ENCODE data around the gene CD3G. TPM values are rescaled to one million over a fixed set of nuclear protein-coding genes. Genes with fewer than 3 reads are reported as not detected.

Gene CD3G
- total RNA-seq, result under 1 TPM; 0.12 to 0.59 (median 0.37) TPM

DNA sequence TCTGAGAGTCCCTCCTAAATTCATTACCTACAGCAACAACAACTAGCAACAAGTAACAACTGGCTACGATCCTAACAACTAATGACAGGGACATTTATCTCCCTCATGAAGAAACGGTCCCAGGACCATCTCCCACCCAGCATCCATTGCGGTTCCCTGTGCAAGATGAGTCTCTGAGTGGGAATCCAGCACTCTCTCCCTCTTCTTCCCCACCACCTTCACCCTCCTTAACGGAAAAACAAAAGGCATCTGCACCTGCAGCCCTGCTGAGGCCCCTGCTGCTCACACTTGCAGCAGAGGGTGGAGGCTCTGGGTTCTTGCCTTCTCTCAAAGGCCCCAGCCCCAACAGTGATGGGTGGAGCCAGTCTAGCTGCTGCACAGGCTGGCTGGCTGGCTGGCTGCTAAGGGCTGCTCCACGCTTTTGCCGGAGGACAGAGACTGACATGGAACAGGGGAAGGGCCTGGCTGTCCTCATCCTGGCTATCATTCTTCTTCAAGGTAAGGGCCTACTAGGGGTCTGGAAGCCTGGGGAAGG is at the start of gene CD3G:
Gene CD3G, plus strand, starts transcription at position 364 of the 535 bp plus-strand sequence. Its CDS starts 80 bp downstream, at position 444.
- no peak within 1 kb of the TSS for H3K4me3 ChIP-seq (ENCODE audit: low read depth, poor library complexity, severe bottlenecking)
- intact Hi-C loops (cut with DNase I; ENCODE audit: low total_unique reads), result no loop called here
- DNase-seq (ENCODE audit: low spot score in 2 of 2), result no peak
- WGBS, 2 donors, result 69 to 78% methylated on average over 6 of the region's 6 CpGs
- no peak for TF ChIP-seq POLR2A (IDR thresholded peaks at IDR 0.05)
- TF ChIP-seq, protein P1, sequence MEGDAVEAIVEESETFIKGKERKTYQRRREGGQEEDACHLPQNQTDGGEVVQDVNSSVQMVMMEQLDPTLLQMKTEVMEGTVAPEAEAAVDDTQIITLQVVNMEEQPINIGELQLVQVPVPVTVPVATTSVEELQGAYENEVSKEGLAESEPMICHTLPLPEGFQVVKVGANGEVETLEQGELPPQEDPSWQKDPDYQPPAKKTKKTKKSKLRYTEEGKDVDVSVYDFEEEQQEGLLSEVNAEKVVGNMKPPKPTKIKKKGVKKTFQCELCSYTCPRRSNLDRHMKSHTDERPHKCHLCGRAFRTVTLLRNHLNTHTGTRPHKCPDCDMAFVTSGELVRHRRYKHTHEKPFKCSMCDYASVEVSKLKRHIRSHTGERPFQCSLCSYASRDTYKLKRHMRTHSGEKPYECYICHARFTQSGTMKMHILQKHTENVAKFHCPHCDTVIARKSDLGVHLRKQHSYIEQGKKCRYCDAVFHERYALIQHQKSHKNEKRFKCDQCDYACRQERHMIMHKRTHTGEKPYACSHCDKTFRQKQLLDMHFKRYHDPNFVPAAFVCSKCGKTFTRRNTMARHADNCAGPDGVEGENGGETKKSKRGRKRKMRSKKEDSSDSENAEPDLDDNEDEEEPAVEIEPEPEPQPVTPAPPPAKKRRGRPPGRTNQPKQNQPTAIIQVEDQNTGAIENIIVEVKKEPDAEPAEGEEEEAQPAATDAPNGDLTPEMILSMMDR (IDR thresholded peaks at IDR 0.05), result no peak

DNA sequence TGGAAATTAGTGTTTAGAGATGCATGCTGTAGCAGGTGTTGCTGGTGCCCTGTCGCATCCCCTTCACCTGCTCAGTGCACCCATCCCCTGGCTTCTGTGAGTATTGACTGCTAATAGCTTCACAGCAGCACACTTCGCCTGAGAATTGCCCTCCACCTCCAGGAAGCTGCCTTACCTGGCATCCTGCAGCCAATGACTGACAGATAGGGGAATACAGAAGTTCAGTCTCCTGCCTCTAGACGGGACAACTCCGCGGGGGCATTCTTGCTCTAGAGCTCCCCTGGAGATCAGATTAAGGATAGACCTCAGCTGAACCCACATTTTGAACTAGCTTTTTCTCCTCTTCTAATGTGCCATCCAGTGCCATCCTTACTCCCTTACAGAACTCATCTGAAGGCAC is 48.9 kb upstream of the CD3G start:
- WGBS, 2 donors, result 73 to 88% methylated on average over 5 of the region's 5 CpGs

DNA sequence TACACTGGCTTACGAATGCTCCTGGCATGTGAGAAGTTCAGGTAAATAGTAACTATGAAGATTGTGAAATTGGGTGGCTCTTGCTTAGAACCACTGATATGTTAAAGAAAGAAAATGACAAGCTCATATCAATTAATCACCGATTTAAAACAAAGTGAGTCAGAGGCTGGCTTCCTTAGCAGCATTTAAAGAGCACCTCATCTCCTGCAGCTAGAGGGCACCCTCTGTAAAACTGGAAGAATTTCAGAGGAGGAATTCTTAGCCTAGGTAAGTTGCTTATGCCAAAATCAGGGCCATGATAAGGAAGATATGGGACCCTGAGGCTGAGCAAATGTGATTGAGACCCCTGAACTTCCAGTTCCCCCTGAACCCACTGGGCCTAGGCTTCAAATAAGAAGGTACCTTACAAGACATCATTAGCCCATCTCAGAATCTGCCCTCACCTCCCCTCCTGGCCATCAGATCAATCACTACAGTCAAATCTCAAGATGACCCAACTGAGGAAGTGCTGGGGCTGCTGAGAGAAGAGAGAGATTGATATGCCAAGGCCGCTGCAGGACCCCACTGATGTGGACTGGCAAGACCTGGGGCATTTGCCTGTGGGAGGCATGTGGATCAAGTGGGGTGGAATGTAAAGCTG is 48.2 kb upstream of the CD3G start:
- 53 to 65% methylated on average over 3 of the region's 3 CpGs for WGBS, 2 donors
- no peak for DNase-seq (ENCODE audit: low spot score in 2 of 2)
- H3K4me3 ChIP-seq (ENCODE audit: low read depth, poor library complexity, severe bottlenecking), result no peak overlapping the region
- intact Hi-C loops (cut with DNase I; ENCODE audit: low total_unique reads), result loop anchor here (5.0 to 10.0 kb wide), 2 partner anchors 101 to 191 kb away; no protein-coding TSS in a partner anchor
- no peak for TF ChIP-seq POLR2A (IDR thresholded peaks at IDR 0.05)
- TF ChIP-seq, protein P1 (IDR thresholded peaks at IDR 0.05), result no peak

More for the DNA sequence above, 48.9 kb upstream of the CD3G start:
- intact Hi-C loops (cut with DNase I; ENCODE audit: low total_unique reads), result loop anchor here (5.0 to 10.0 kb wide), 2 partner anchors 100 to 192 kb away; no protein-coding TSS in a partner anchor
- TF ChIP-seq, protein P1 (IDR thresholded peaks at IDR 0.05), result no peak
- TF ChIP-seq POLR2A (IDR thresholded peaks at IDR 0.05), result no peak
- no peak overlapping the region for H3K4me3 ChIP-seq (ENCODE audit: low read depth, poor library complexity, severe bottlenecking)
- DNase-seq (ENCODE audit: low spot score in 2 of 2), result no peak

DNA sequence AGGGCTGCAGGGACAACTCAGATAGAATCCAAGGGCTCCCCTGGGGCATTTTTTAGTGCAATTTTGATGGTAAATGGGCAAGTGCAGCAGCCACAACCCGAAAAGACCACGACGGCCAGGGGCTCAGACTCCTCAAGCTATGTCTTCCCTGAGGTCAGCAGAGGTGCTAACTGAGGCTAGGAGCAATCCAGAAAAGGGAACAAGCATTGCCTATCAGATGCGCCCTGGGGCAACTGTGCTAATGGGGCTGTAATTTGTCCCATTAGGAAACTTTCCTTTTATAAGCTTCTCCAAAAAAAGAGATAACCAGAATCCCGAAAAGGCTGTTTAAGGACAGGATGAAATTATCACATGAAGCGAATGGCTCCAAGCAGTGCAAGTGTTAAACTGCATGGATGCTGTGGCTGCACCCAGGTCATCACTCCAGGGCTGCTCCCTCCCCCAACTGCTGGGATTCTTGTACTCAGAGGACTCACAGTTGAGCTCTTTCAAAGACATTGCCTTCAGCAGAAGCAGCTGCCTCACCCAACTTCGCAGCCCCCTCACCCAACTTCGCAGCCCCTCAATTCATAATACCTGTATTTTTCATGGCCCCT is 42.4 kb upstream of the CD3G start:
- no peak for DNase-seq (ENCODE audit: low spot score in 2 of 2)
- WGBS, 2 donors, result 58% methylated on average over 8 of the region's 8 CpGs
- H3K4me3 ChIP-seq (ENCODE audit: low read depth, poor library complexity, severe bottlenecking), result no peak overlapping the region
- TF ChIP-seq POLR2A (IDR thresholded peaks at IDR 0.05), result no peak
- TF ChIP-seq, protein P1 (IDR thresholded peaks at IDR 0.05), result no peak
- intact Hi-C loops (cut with DNase I; ENCODE audit: low total_unique reads), result no loop called here

DNA sequence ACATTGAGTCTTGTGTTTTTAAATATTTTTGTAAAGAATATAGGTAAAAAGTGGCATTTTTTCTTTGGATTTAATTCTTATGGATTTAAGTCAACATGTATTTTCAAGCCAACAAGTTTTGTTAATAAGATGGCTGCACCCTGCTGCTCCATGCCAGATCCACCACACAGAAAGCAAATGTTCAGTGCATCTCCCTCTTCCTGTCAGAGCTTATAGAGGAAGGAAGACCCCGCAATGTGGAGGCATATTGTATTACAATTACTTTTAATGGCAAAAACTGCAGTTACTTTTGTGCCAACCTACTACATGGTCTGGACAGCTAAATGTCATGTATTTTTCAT is 39.9 kb upstream of the CD3G start:
- no peak overlapping the region for H3K4me3 ChIP-seq (ENCODE audit: low read depth, poor library complexity, severe bottlenecking)
- 75 to 84% methylated on average over 1 of the region's 1 CpG for WGBS, 2 donors
- DNase-seq (ENCODE audit: low spot score in 2 of 2), result no peak
- TF ChIP-seq, protein P1 (IDR thresholded peaks at IDR 0.05), result no peak
- no peak for TF ChIP-seq POLR2A (IDR thresholded peaks at IDR 0.05)
- intact Hi-C loops (cut with DNase I; ENCODE audit: low total_unique reads), result no loop called here

All from lower leg skin (tissue), 4 donors.